ENCODE data around the gene MACROD2. TPM values are rescaled to one million over a fixed set of nuclear protein-coding genes. Genes with fewer than 3 reads are reported as not detected.

MACROD2 gene
- total RNA-seq, 1 experiment from 2014 or later: 1.4 TPM

GRCh38 chr20:14148042-14148441, 152.7 kb downstream of the MACROD2 start:
- Histone ChIP-seq H3K36me3 (ENCODE audit: insufficient read depth, low read length, poor library complexity, severe bottlenecking) (no peaks in the 10 kb centered on the region), H3K27ac (ENCODE audit: low read depth, low read length, poor library complexity, severe bottlenecking) (no peak overlapping the region), H3K9me3 (ENCODE audit: low read depth, low read length, poor library complexity, severe bottlenecking) (no peaks in the 10 kb centered on the region), H3K4me3 (ENCODE audit: low read depth, low read length, poor library complexity, severe bottlenecking) (no peak overlapping the region), H3K27me3 (replicated peaks; ENCODE audit: insufficient read depth, low read depth, low read length, poor library complexity) (peaks cover 3% of the 10 kb centered on the region), H3K4me1 (ENCODE audit: insufficient read depth, low read length, poor library complexity, severe bottlenecking) (no peaks in the 10 kb centered on the region)
- CTCF ChIA-PET: no interaction called here
- no peak for TF ChIP-seq EZH2 (IDR thresholded peaks at IDR 0.05; ENCODE audit: borderline replicate concordance, low read depth, low read length, poor library complexity, severe bottlenecking)
- TF ChIP-seq CTCF (conservative IDR thresholded peaks at IDR 0.05; ENCODE audit: low read depth, low read length): no peak
- POLR2A ChIA-PET (ENCODE audit: low non-redundant PET): no interaction called here
- no TSS peak for BruUV-seq (replicated peaks)
- intact Hi-C loops (cut with micrococcal nuclease; ENCODE audit: unreplicated experiment): no loop called here
- no peak for DNase-seq (ENCODE audit: low spot score)

GRCh38 chr20:14155361-14155760, 160.0 kb downstream of the MACROD2 start:
- no peaks in the 10 kb centered on the region for H3K9me3 ChIP-seq (ENCODE audit: low read depth, low read length, poor library complexity, severe bottlenecking)
- DNase-seq (ENCODE audit: low spot score): no peak
- H3K27me3 ChIP-seq (replicated peaks; ENCODE audit: insufficient read depth, low read depth, low read length, poor library complexity): no peaks in the 10 kb centered on the region
- no peak overlapping the region for H3K27ac ChIP-seq (ENCODE audit: low read depth, low read length, poor library complexity, severe bottlenecking)
- CTCF ChIA-PET: no interaction called here
- intact Hi-C loops (cut with micrococcal nuclease; ENCODE audit: unreplicated experiment): no loop called here
- no TSS peak for BruUV-seq (replicated peaks)
- no peak for TF ChIP-seq CTCF (conservative IDR thresholded peaks at IDR 0.05; ENCODE audit: low read depth, low read length)
- no peak for TF ChIP-seq EZH2 (IDR thresholded peaks at IDR 0.05; ENCODE audit: borderline replicate concordance, low read depth, low read length, poor library complexity, severe bottlenecking)
- H3K4me3 ChIP-seq (ENCODE audit: low read depth, low read length, poor library complexity, severe bottlenecking): no peak overlapping the region
- no peaks in the 10 kb centered on the region for H3K36me3 ChIP-seq (ENCODE audit: insufficient read depth, low read length, poor library complexity, severe bottlenecking)
- POLR2A ChIA-PET (ENCODE audit: low non-redundant PET): no interaction called here
- no peaks in the 10 kb centered on the region for H3K4me1 ChIP-seq (ENCODE audit: insufficient read depth, low read length, poor library complexity, severe bottlenecking)

- Histone ChIP-seq H3K4me3 (ENCODE audit: low read depth, low read length, poor library complexity, severe bottlenecking) (no peak overlapping the region), H3K27me3 (replicated peaks; ENCODE audit: insufficient read depth, low read depth, low read length, poor library complexity) (no peaks in the 10 kb centered on the region), H3K36me3 (ENCODE audit: insufficient read depth, low read length, poor library complexity, severe bottlenecking) (no peaks in the 10 kb centered on the region), H3K4me1 (ENCODE audit: insufficient read depth, low read length, poor library complexity, severe bottlenecking) (no peaks in the 10 kb centered on the region), H3K9me3 (ENCODE audit: low read depth, low read length, poor library complexity, severe bottlenecking) (no peaks in the 10 kb centered on the region), H3K27ac (ENCODE audit: low read depth, low read length, poor library complexity, severe bottlenecking) (no peak overlapping the region)
- POLR2A ChIA-PET (ENCODE audit: low non-redundant PET): no interaction called here
- intact Hi-C loops (cut with micrococcal nuclease; ENCODE audit: unreplicated experiment): no loop called here
- CTCF ChIA-PET: no interaction called here
- TF ChIP-seq CTCF (conservative IDR thresholded peaks at IDR 0.05; ENCODE audit: low read depth, low read length) (no peak), EZH2 (IDR thresholded peaks at IDR 0.05; ENCODE audit: borderline replicate concordance, low read depth, low read length, poor library complexity, severe bottlenecking) (no peak)
- no TSS peak for BruUV-seq (replicated peaks)
- no peak for DNase-seq (ENCODE audit: low spot score)
Measured at GRCh38 chr20:14178528-14178927, 183.2 kb downstream of the MACROD2 start.
